Progenitor cell of endocrine pancreas (in vitro differentiated cells): ENCODE data around the gene OSBPL10. TPM values are rescaled to one million over a fixed set of nuclear protein-coding genes. Genes with fewer than 3 reads are reported as not detected.

Source experiments
- DNase-seq: peaks from one replicate; pipeline ENCODE4 v3.0.0; 2021; ENCODE audit warnings: low spot score; ENCODE audit not compliant: unreplicated experiment
- H3K27ac Mint-ChIP-seq: 2 replicates; pipeline ENCODE4 v1.8.0; 2021; ENCODE audit warnings: mild to moderate bottlenecking, moderate library complexity, mixed read lengths
- H3K27me3 Mint-ChIP-seq: 2 replicates; pipeline ENCODE4 v1.8.0; 2021; ENCODE audit warnings: mixed read lengths
- H3K36me3 Mint-ChIP-seq: 2 replicates; pipeline ENCODE4 v1.8.0; 2022; ENCODE audit warnings: mixed read lengths; ENCODE audit not compliant: insufficient read depth
- H3K4me1 Mint-ChIP-seq: 2 replicates; pipeline ENCODE4 v1.8.0; 2021; ENCODE audit warnings: low read depth, mixed read lengths
- H3K4me3 Mint-ChIP-seq: 2 replicates; pipeline ENCODE4 v1.8.0; 2021; ENCODE audit warnings: low read depth, mild to moderate bottlenecking, moderate library complexity, mixed read lengths
- H3K9me3 Mint-ChIP-seq: 2 replicates; pipeline ENCODE4 v1.8.0; 2021; ENCODE audit warnings: low read depth, mixed read lengths
- CTCF ChIP-seq: fragments of 200-600 bp; sonication (generic); IDR thresholded peaks from one replicate; pipeline ENCODE4 v1.5.0; 2021; ENCODE audit warnings: antibody characterized with exemption, mild to moderate bottlenecking; ENCODE audit not compliant: unreplicated experiment
- total RNA-seq: library from RNA; stranded (reverse); gene quantifications from 2 replicates; pipeline ENCODE4 v1.2.1, GENCODE V29; 2021

OSBPL10 gene
- total RNA-seq, 1 donor from 2014 or later, result 25.2 TPM

- DNase-seq, result no peak
- Mint-ChIP-seq H3K4me3 (no peak overlapping the region), H3K4me1 (peaks cover 23% of the 10 kb centered on the region), H3K36me3 (peaks cover 3% of the 10 kb centered on the region), H3K27ac (no peak overlapping the region), H3K27me3 (no peaks in the 10 kb centered on the region), H3K9me3 (no peaks in the 10 kb centered on the region)
- no peak for TF ChIP-seq CTCF
Observed at GRCh38 chr3:31676556-31676955, 304.5 kb downstream of the OSBPL10 start.

- Mint-ChIP-seq H3K4me1 (peaks cover 10% of the 10 kb centered on the region), H3K27me3 (no peaks in the 10 kb centered on the region), H3K9me3 (no peaks in the 10 kb centered on the region), H3K27ac (no peak overlapping the region), H3K36me3 (peaks cover 7% of the 10 kb centered on the region), H3K4me3 (no peak overlapping the region)
- no peak for DNase-seq
- no peak for TF ChIP-seq CTCF
Observed at GRCh38 chr3:31673950-31674349, 307.1 kb downstream of the OSBPL10 start.

- Mint-ChIP-seq H3K9me3 (no peaks in the 10 kb centered on the region), H3K36me3 (peaks cover 9% of the 10 kb centered on the region), H3K4me1 (peaks cover 2% of the 10 kb centered on the region), H3K27me3 (no peaks in the 10 kb centered on the region), H3K4me3 (no peak overlapping the region), H3K27ac (no peak overlapping the region)
- no peak for TF ChIP-seq CTCF
- DNase-seq, result no peak
Observed at GRCh38 chr3:31671976-31672375, 309.1 kb downstream of the OSBPL10 start.

GRCh38 chr3:31671451-31671850 lies 309.6 kb downstream of the OSBPL10 start:
- H3K36me3 Mint-ChIP-seq, result peaks cover 9% of the 10 kb centered on the region
- peaks cover 2% of the 10 kb centered on the region for H3K4me1 Mint-ChIP-seq
- H3K9me3 Mint-ChIP-seq, result no peaks in the 10 kb centered on the region
- no peak for TF ChIP-seq CTCF
- H3K27ac Mint-ChIP-seq, result no peak overlapping the region
- H3K27me3 Mint-ChIP-seq, result no peaks in the 10 kb centered on the region
- no peak overlapping the region for H3K4me3 Mint-ChIP-seq
- no peak for DNase-seq

GRCh38 chr3:31670722-31671121 lies 310.3 kb downstream of the OSBPL10 start:
- no peak overlapping the region for H3K27ac Mint-ChIP-seq
- H3K9me3 Mint-ChIP-seq, result no peaks in the 10 kb centered on the region
- peaks cover 9% of the 10 kb centered on the region for H3K36me3 Mint-ChIP-seq
- H3K4me3 Mint-ChIP-seq, result no peak overlapping the region
- TF ChIP-seq CTCF, result no peak
- peaks cover 2% of the 10 kb centered on the region for H3K4me1 Mint-ChIP-seq
- DNase-seq, result no peak
- H3K27me3 Mint-ChIP-seq, result no peaks in the 10 kb centered on the region
